GM18507 (cell line): Measurements from ENCODE around the gene MAP7D3.
"Not testable (repeated sequence)": the region's sequence is repeated elsewhere in the genome, so short reads cannot be mapped to it uniquely, and the experiment has no call there.

Experiments
- DNase-seq: peaks from one replicate; pipeline ENCODE4 v3.0.0; 2011; ENCODE audit warnings: low read depth; ENCODE audit not compliant: insufficient read length; ENCODE audit errors: extremely low spot score
- FAIRE-seq: peaks from 2 replicates; lab custom pipeline; 2011; peaks lifted over from hg19 to GRCh38; lab: Jason Lieb, UNC

MAP7D3 gene

GRCh38 chrX:136251041-136251991 is at the start of gene MAP7D3:
TSS of gene MAP7D3 (minus strand) at chrX:136251400. CDS start at chrX:136251358, 42 bp downstream.
- FAIRE-seq (peak; percentile 69), DNase-seq (peak; percentile 67)

DNA sequence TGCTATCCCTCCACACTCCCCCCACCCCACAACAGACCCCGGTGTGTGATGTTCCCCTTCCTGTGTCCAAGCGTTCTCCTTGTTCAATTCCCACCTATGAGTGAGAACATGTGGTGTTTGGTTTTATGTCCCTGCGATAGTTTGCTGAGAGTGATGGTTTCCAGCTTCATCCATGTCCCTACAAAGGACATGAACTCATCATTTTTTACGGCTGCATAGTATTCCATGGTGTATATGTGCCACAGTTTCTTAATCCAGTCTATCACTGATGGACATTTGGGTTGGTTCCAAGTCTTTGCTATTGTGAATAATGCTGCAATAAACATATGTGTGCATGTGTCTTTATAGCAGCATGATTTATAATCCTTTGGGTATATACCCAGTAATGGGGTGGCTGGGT is 49.5 kb upstream of the MAP7D3 start, which contains the start of gene ADGRG4:
TSS of gene ADGRG4 (plus strand) at position 243 of the 400 bp plus-strand sequence. CDS start 7,815 bp downstream, outside the sequence.
- FAIRE-seq, DNase-seq: not testable (repeated sequence)

DNA sequence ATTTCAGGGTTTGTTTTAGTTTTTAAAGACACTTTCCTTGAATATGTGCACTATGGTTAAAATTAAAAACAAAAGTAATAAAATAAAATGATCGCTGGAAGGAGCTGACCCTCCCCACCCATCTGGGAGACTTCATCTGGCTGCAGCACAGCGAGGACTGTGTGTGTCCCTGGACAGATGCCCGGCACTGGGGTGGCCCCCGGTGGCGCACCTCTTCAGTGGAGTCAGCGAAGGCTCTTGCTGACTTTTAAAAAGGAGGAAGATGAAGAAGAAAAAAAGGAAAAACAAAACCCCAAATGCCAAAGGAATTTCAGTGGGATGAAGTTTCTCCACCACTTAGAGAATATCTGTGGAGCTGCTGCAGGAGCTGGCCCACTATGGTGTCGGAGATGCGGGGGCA is 44.2 kb upstream of the MAP7D3 start:
- FAIRE-seq (no peak), DNase-seq (no peak)

GRCh38 chrX:136292656-136293055 is 41.5 kb upstream of the MAP7D3 start:
- DNase-seq, result no peak
- no peak for FAIRE-seq

DNA sequence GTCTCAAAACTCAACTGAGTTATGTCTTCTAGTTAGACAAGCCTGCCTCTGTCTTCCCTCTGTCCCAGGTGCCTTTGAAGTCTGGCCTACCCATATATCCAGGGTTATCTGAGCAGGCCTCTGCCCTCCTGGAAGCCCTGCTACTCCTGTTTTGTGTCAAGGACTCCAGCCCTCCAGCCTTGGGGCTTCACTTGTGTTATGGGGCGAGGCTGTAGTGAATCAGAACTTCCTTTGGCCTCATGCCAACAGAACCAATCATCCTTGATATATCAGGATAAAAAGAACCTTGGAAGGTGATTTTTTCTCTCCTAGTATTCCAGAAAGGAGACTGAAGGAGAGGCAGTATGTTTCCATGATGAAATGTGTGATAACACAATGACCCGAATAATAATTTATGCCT is 40.6 kb upstream of the MAP7D3 start:
- FAIRE-seq, result no peak

DNA sequence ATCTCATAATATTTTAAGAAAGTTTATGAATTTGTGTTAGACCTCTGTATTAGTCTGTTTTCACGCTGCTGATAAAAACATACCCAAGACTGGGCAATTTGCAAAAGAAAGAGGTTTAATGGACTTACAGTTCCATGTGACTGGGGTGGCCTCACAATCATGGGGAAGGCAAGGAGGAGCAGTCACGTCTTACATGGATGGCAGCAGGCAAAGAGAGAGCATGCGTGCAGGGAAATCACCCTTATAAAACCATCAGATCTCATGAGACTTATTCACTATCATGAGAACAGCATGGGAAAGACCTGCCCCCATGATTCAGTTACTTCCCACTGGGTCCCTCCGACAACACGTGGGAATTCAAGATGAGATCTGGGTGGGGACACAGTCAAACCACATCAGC is 35.2 kb upstream of the MAP7D3 start:
- not testable (repeated sequence) for DNase-seq, FAIRE-seq

More for the DNA sequence above, 40.6 kb upstream of the MAP7D3 start:
- DNase-seq, result no peak

DNA sequence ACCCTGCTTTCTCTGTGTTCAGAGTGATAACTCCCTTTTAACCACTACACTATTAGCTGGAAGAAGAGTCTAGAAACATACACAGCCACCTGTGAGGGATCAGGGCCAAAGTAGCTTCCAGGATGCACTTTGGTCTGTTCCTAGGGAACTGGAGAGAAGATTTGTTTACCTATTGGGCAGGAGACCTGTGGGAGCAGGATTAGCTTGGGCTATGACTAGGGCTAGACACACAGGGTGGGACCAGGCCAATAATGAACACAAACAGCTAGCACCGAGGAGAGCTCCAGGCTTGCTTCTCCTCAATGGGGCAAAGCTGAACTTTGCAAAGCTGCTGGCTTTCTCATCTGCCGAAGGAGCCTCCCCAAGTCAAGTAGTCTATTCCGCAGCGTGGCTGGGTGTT is 24.4 kb upstream of the MAP7D3 start:
- no peak for FAIRE-seq
- no peak for DNase-seq

DNA sequence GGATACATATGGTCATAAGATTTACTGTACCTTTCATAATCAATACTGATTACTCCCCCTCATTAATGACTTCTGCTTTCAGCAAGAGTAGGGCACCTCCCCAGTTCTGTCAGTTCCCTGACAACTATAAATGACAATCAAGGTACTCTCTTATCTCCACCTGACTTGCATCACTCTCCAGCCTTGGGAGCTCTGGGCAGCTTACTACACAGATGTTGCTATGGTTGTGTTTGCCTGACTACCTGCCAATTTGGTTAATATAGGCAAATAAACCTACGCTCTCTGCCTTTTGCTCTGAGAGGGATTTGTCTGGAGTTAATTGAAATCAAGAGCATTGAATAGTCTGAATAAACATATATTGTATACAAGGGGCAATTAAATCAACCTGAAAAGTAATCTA is 22.8 kb upstream of the MAP7D3 start:
- DNase-seq, result no peak
- FAIRE-seq, result peak; percentile 31

DNA sequence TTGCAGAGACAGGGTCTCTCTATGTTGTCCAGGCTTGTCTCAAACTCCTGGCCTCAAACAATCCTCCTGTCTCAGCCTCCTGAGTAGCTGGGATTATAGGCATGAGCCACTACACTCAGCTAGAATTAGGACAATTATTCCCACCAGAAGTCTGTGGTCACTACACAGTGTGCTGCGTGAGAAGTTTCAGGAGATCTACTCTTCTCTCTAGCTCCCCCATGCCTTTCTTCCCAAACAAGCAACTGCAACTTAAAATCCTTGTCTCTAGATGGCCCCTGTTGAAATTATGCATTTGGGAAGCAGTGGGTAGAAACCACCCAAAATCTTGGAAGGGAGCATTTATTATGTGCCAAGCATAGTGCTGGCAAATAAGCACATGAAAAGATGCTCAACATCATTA is 21.1 kb upstream of the MAP7D3 start:
- no peak for FAIRE-seq

GRCh38 chrX:136271300-136271699 is 20.1 kb upstream of the MAP7D3 start:
- FAIRE-seq (peak; percentile 65), DNase-seq (no peak)

More for the DNA sequence above, 21.1 kb upstream of the MAP7D3 start:
- DNase-seq, result no peak

- DNase-seq (no peak), FAIRE-seq (no peak)
These were observed 18.7 kb upstream of the MAP7D3 start for GRCh38 chrX:136269921-136270320.

GRCh38 chrX:136268051-136269048 is 17.1 kb upstream of the MAP7D3 start:
- DNase-seq (no peak), FAIRE-seq (peak; percentile 83)

- no peak for FAIRE-seq
- no peak for DNase-seq
These were observed 15.6 kb upstream of the MAP7D3 start for GRCh38 chrX:136266828-136267227.

DNA sequence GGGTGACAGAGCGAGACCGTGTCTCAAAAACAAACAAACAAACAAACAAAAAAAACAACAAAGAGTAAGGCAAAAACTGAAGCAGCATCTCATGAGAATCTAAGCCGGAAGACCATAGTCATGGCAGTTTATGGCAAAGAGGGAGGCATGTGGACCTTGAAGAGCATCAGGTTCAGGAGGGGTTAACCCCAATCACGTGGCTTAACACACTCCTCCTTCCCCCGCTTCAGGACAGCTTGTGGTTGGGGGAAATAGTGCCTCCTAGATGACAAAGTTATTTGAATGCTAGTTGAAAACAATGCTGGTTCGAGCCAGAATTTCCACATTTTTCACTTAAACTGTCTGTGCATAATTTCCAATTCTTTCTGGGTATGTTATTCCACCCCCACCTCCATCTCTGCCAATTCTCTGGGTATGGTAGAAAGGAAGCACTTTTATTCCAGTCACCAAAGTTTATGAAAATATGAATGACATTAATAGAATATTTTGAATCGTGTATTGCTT is 11.7 kb upstream of the MAP7D3 start:
- FAIRE-seq (no peak), DNase-seq (no peak)

DNA sequence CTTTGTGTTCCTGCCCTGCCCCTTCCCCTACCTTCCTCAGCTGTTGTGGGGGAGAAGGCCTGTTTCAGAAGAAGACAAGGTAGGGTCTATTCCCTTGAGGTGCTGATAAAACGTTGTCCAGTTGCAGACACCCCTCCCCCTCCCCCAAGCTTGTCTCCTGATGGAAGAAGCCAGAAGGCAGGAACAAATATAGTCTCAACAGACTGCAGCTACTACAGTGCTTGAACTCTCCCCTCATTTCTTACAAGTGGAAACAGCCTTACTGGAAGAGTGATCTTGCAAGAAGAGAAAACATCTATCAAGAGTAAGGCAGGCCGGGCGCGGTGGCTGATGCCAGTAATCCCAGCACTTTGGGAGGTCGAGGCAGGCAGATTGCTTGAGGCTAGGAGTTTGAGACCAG is 11.0 kb upstream of the MAP7D3 start:
- no peak for FAIRE-seq
- no peak for DNase-seq

- DNase-seq (no peak), FAIRE-seq (no peak)
These were observed 10.1 kb upstream of the MAP7D3 start for GRCh38 chrX:136261321-136261720.

GRCh38 chrX:136260776-136261175 is 9.6 kb upstream of the MAP7D3 start:
- DNase-seq, result no peak
- FAIRE-seq, result no peak

DNA sequence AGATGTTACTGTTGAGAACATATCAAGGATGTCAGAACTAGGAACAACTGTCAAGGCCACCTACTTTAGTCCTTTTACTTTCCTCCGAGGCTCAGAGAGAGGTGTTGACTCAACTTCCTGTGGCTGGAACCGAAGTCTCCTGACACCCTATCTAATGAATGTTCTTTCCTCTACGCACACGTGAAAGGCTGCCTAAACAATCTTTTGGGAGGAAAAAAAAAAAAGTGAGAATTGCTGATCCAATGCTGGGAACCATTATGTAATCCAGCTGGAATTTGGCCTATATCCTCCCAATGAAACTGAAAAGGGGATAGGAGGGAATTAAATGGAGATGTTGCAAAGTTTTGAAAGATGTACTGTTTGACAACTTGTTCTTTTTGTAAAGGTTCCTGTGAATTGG is 8.3 kb upstream of the MAP7D3 start:
- no peak for FAIRE-seq
- DNase-seq, result no peak

DNA sequence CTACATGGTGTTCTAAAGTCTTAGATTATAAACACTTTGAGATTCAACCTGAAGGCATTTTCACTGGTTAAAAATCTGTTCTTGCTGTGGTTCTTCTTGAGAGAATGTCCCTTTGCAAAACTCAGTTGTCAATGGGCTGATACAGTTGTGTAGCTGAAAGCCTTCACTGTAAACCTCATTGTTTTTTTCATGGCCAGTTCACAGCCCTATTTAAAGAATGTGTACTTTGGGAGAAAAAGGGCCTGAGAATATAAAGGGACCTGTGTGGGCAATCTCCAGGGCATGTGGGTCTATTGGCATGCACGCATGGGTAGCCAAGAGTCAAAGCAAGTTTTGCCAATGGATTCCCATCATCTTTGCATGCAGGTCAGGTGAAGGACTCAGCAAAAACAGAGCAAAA is 7.8 kb upstream of the MAP7D3 start:
- FAIRE-seq (no peak), DNase-seq (no peak)

- no peak for DNase-seq
- FAIRE-seq, result no peak
These were observed 4.8 kb upstream of the MAP7D3 start for GRCh38 chrX:136256026-136256425.
